C4-2B (cell line): ENCODE data around the gene BOLL.

Experiments used
- H3K27ac ChIP-seq: fragments of 450-650 bp; 2 replicates; pipeline ENCODE4 v1.5.1; 2017
- ZFX ChIP-seq: fragments of 450-650 bp; IDR thresholded peaks from 2 replicates; pipeline ENCODE4 v1.6.1; 2017
- TF ChIP-seq, protein P1 (sequence below): fragments of 450-650 bp; conservative IDR thresholded peaks from 2 replicates; pipeline ENCODE4 v1.5.1; 2017; ENCODE audit warnings: mild to moderate bottlenecking

Gene BOLL

DNA sequence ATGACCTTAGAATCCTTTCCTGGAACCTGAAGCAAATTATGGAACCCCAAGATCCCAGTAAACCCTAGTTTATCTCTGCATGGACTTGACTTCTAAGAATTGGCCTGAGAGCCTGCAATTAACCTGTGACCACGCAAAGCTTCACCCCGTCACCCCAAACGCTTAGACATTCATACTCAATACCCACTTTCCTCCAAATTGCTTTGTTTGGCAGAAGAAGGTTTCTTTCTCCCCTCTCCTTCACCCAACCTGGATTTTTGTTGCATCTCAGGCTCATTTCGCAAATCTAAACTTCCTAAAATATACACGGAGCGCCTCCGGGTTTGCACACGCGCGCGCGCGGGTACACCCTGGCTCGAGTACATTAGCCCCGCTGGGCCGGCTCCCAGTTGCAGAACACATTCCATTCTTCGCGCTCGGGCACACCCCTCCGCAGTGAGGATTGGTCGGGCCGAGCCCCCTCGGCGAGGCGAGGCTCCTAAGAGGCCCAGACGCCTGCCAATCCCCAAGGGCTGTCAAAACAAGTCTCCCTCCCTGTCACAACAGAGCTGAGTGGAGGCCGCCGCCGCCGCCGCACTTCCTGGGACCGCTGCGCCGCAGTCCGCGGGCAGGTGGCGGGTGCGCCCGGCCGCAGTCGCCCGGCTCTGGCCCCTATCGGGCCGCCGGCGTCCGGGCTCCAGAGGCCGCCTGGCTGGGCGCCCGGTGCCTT lies 19.1 kb upstream of the BOLL start, which contains the start of gene PLCL1:
Gene PLCL1, plus strand, starts transcription at position 545 of the 709 bp plus-strand sequence.
- TF ChIP-seq ZFX, result no peak
- TF ChIP-seq, protein P1, sequence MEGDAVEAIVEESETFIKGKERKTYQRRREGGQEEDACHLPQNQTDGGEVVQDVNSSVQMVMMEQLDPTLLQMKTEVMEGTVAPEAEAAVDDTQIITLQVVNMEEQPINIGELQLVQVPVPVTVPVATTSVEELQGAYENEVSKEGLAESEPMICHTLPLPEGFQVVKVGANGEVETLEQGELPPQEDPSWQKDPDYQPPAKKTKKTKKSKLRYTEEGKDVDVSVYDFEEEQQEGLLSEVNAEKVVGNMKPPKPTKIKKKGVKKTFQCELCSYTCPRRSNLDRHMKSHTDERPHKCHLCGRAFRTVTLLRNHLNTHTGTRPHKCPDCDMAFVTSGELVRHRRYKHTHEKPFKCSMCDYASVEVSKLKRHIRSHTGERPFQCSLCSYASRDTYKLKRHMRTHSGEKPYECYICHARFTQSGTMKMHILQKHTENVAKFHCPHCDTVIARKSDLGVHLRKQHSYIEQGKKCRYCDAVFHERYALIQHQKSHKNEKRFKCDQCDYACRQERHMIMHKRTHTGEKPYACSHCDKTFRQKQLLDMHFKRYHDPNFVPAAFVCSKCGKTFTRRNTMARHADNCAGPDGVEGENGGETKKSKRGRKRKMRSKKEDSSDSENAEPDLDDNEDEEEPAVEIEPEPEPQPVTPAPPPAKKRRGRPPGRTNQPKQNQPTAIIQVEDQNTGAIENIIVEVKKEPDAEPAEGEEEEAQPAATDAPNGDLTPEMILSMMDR, result no peak

DNA sequence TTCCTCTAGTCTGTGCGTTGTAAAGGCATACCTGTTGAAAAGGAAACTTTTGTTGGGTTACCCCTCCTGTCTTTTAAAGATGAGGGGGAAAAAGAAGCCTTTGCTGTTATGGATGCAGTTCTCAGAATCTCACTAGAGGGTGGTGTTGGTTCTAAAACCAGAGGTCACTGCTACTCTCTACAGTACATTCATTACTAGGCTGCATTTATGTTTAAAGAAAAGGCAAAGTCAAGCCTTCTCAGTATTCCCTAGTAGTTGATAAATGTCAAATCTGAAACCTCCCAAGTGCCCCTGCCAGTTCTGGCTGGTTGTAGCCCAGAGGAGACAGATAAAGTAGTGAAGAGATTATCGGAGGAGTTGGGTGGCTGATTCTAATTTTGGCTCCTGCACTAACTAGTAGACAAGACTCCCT lies 17.9 kb upstream of the BOLL start:
- no peak overlapping the region for H3K27ac ChIP-seq
- no peak for TF ChIP-seq ZFX
- TF ChIP-seq, protein P1, result peak; percentile 78

More for the DNA sequence above, 19.1 kb upstream of the BOLL start, which contains the start of gene PLCL1:
- no peak within 1 kb of the TSS for H3K27ac ChIP-seq

DNA sequence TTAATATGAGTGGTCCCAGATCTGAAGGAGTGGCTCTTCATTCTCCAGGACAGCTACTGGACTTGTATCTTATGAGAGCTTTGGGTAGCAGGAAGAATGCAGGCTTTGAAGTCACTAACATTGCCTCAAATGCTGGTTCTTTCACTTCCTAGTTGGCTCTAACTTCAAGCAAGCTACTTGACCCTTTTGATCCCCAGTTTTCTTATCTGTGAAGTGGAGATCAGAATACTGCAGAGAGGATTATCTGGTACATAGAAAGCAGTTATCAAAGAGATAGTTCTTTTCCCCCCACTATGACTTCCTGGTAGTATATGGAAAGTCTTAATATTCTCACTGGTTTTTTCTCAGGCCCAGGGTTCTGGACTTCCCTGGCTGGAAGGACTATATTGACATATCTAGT lies 15.9 kb upstream of the BOLL start:
- TF ChIP-seq ZFX, result no peak
- TF ChIP-seq, protein P1, result no peak
- H3K27ac ChIP-seq, result no peak overlapping the region

DNA sequence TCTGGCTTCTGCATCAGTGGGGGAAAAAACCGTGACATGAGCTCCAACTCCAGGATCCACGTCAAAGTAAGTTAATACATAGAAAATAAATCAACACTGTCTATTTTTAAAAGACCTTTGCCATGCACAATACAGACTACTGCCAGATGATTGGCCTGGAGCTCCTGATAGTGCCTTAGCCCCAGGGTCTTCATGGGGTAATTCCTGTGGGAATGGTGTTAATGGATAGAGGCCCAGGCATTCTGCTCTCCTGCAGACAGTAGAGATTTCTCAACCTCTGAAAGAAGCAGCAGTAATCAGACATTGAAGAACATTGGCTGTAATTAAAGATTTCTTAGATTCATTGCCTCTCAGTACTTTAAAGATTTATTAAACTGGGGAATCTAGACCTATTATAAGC lies 15.0 kb upstream of the BOLL start:
- TF ChIP-seq, protein P1, result no peak
- TF ChIP-seq ZFX, result no peak
- no peak overlapping the region for H3K27ac ChIP-seq

DNA sequence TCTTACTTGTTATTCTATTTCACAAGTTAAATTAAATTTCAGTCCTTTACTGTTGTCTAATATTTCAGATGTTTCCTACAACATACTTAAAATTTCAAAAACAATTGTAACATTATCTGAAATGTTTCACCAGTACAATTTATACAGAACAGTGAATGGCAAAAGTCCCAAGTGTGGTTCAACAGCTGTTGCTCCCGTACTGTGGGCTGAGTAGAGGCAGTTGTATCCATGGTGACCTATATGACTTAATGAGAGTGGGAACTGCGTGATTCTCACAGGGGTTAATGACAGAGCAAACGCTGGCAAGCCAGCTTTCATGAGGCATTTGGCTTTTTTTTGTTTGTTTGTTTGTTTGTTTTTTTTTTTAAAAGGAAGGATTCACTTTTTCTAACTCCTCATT lies 13.9 kb upstream of the BOLL start:
- TF ChIP-seq, protein P1, result no peak
- TF ChIP-seq ZFX, result no peak
- no peak overlapping the region for H3K27ac ChIP-seq

DNA sequence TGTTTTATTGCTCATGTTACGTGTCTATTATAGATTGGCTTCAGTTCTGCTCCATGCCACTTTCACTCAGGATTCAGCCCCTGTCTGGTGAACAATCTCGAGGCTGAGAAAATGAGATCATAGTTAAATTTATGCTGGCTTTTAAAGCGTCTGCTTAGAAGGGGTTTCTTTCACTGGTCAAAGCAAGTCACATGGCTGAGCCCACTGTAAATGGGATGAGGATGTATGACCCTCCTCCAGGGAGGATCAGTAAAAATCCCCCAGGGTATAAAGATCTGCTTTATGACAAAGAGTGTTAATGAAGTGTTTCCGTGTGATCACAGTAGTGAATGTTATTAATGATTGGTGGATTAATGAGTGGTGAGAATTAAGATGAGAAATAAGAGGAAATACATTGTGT lies 13.1 kb upstream of the BOLL start:
- no peak for TF ChIP-seq ZFX
- TF ChIP-seq, protein P1, result no peak
- H3K27ac ChIP-seq, result no peak overlapping the region

DNA sequence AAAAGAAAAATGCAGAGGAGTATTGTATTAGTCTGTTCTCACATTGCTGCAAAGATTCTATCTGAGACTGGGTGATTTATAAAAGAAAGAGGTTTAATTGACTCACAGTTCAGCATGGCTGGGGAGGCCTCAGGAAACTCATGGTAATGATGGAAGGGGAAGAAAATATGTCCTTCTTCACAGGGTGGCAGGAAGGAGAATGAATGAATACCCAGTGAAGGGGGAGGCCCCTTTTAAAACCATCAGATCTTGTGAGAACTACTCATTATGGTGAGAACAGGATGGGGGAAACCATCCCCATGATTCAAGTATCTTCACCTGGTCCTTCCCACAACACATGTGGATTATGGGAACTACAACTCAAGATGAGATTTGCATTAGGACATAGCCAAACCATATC lies 10.2 kb upstream of the BOLL start:
- no peak overlapping the region for H3K27ac ChIP-seq
- TF ChIP-seq, protein P1, result no peak
- TF ChIP-seq ZFX, result no peak
